Loucy (cell line): ENCODE results near the gene PTPN9.
"Not testable (repeated sequence)": the region's sequence is repeated elsewhere in the genome, so short reads cannot be mapped to it uniquely, and the experiment has no call there.

Experiments
- H2AFZ ChIP-seq: fragments of 200-600 bp; sonication (generic); 2 replicates; pipeline ENCODE4 v1.6.0; 2016; ENCODE audit warnings: antibody characterized with exemption, mild to moderate bottlenecking, low read length, moderate library complexity
- H3F3A ChIP-seq: fragments of 200-600 bp; 2 replicates; pipeline ENCODE4 v1.6.0; 2016; ENCODE audit warnings: antibody characterized with exemption, low read depth, mild to moderate bottlenecking
- H3K27me3 ChIP-seq: fragments of 200-600 bp; sonication (generic); 2 replicates; pipeline ENCODE4 v1.6.1; 2014; ENCODE audit warnings: low read length, mild to moderate bottlenecking; ENCODE audit not compliant: insufficient read depth, poor library complexity, severe bottlenecking
- H3K36me3 ChIP-seq: fragments of 200-600 bp; sonication (generic); 2 replicates; pipeline ENCODE4 v1.6.1; 2016; ENCODE audit warnings: low read length; ENCODE audit not compliant: insufficient read depth
- H3K4me1 ChIP-seq: fragments of 200-600 bp; sonication (generic); 2 replicates; pipeline ENCODE4 v1.5.1; 2014; ENCODE audit warnings: low read length, mild to moderate bottlenecking; ENCODE audit not compliant: insufficient read depth, poor library complexity, severe bottlenecking
- H3K4me2 ChIP-seq: fragments of 200-600 bp; sonication (generic); 2 replicates; pipeline ENCODE4 v1.6.0; 2014; ENCODE audit warnings: antibody characterized with exemption, low read length, low read depth, mild to moderate bottlenecking; ENCODE audit not compliant: poor library complexity, severe bottlenecking
- H3K4me3 ChIP-seq: fragments of 200-600 bp; sonication (generic); 2 replicates; pipeline ENCODE4 v1.5.1; 2014; ENCODE audit warnings: low read length, mild to moderate bottlenecking, mixed read lengths; ENCODE audit not compliant: poor library complexity, severe bottlenecking
- H3K79me2 ChIP-seq: fragments of 200-600 bp; sonication (generic); 2 replicates; pipeline ENCODE4 v1.6.1; 2014; ENCODE audit warnings: low read length; ENCODE audit not compliant: insufficient read depth
- H3K9ac ChIP-seq: fragments of 200-600 bp; sonication (generic); 2 replicates; pipeline ENCODE4 v1.6.0; 2014; ENCODE audit warnings: mild to moderate bottlenecking, low read depth, low read length, moderate library complexity; ENCODE audit not compliant: poor library complexity, severe bottlenecking
- H3K9me2 ChIP-seq: fragments of 200-600 bp; sonication (generic); replicated peaks from 2 replicates; pipeline ENCODE4 v1.6.1; 2016; ENCODE audit warnings: low read depth, low read length, mixed read lengths
- H3K9me3 ChIP-seq: fragments of 200-600 bp; sonication (generic); 2 replicates; pipeline ENCODE4 v1.6.1; 2014; ENCODE audit warnings: mild to moderate bottlenecking, antibody characterized with exemption, low read length, low read depth; ENCODE audit not compliant: insufficient read depth
- H4K20me1 ChIP-seq: fragments of 200-600 bp; sonication (generic); 2 replicates; pipeline ENCODE4 v1.6.0; 2014; ENCODE audit warnings: antibody characterized with exemption, low read length, mild to moderate bottlenecking; ENCODE audit not compliant: insufficient read depth, poor library complexity, severe bottlenecking
- CTCF ChIP-seq: fragments of 200-600 bp; sonication (generic); conservative IDR thresholded peaks from 2 replicates; pipeline ENCODE4 v1.5.1; 2014; ENCODE audit warnings: mild to moderate bottlenecking, antibody characterized with exemption, low read length
- EZH2phosphoT487 ChIP-seq: fragments of 200-600 bp; IDR thresholded peaks from 2 replicates; pipeline ENCODE4 v1.6.1; 2018; ENCODE audit warnings: antibody characterized with exemption, mild to moderate bottlenecking, moderate library complexity, borderline replicate concordance

PTPN9 gene

GRCh38 chr15:75545064-75545463, 34.1 kb downstream of the PTPN9 start:
- Histone ChIP-seq H3K9me3 (no peaks in the 10 kb centered on the region), H3F3A (peaks cover 3% of the 10 kb centered on the region; the same call in 1 of the 2 replicates), H4K20me1 (peaks cover 6% of the 10 kb centered on the region), H3K36me3 (no peaks in the 10 kb centered on the region), H3K27me3 (no peaks in the 10 kb centered on the region), H3K4me3 (no peak overlapping the region), H3K9me2 (no peaks in the 10 kb centered on the region), H3K79me2 (peaks cover 37% of the 10 kb centered on the region), H2AFZ (no peak overlapping the region), H3K9ac (no peak overlapping the region), H3K4me1 (peaks cover 11% of the 10 kb centered on the region), H3K4me2 (no peak overlapping the region)
- TF ChIP-seq EZH2phosphoT487 (no peak), CTCF (no peak)

- H3K9me2 ChIP-seq: no peaks in the 10 kb centered on the region
- no peak overlapping the region for H3K4me3 ChIP-seq
- no peaks in the 10 kb centered on the region for H3K27me3 ChIP-seq
- H3K9me3 ChIP-seq: no peaks in the 10 kb centered on the region
- peaks cover 3% of the 10 kb centered on the region; the same call in 1 of the 2 replicates for H3F3A ChIP-seq
- H4K20me1 ChIP-seq: peaks cover 6% of the 10 kb centered on the region
- H3K4me1 ChIP-seq: peaks cover 11% of the 10 kb centered on the region
- no peak for TF ChIP-seq EZH2phosphoT487
- no peak for TF ChIP-seq CTCF
- no peak overlapping the region for H2AFZ ChIP-seq
- H3K36me3 ChIP-seq: no peaks in the 10 kb centered on the region
- no peak overlapping the region for H3K9ac ChIP-seq
- H3K4me2 ChIP-seq: no peak overlapping the region
- peaks cover 37% of the 10 kb centered on the region for H3K79me2 ChIP-seq
Measured at GRCh38 chr15:75544359-75544758, 34.8 kb downstream of the PTPN9 start.

GRCh38 chr15:75542949-75543545, 36.1 kb downstream of the PTPN9 start:
- Histone ChIP-seq H3K79me2 (peaks cover 42% of the 10 kb centered on the region), H3K4me1 (peaks cover 11% of the 10 kb centered on the region)
- H4K20me1 ChIP-seq, H3K27me3 ChIP-seq, H3K9me2 ChIP-seq, H3K4me2 ChIP-seq, H3K9me3 ChIP-seq, H3K4me3 ChIP-seq, H2AFZ ChIP-seq, H3K9ac ChIP-seq, H3F3A ChIP-seq, H3K36me3 ChIP-seq: not testable (repeated sequence)

GRCh38 chr15:75542386-75542797, 36.7 kb downstream of the PTPN9 start:
- Histone ChIP-seq H4K20me1 (peaks cover 6% of the 10 kb centered on the region), H3K4me2 (peak overlapping the region; percentile 27), H3K9me2 (no peaks in the 10 kb centered on the region), H3K4me1 (peaks cover 11% of the 10 kb centered on the region), H3K4me3 (no peak overlapping the region), H3F3A (peaks cover 9% of the 10 kb centered on the region; the same call in 1 of the 2 replicates), H3K9ac (no peak overlapping the region), H3K9me3 (no peaks in the 10 kb centered on the region), H2AFZ (no peak overlapping the region), H3K79me2 (peaks cover 45% of the 10 kb centered on the region), H3K27me3 (no peaks in the 10 kb centered on the region), H3K36me3 (no peaks in the 10 kb centered on the region)
- TF ChIP-seq CTCF: no peak
- no peak for TF ChIP-seq EZH2phosphoT487
